OCI-LY7 (cell line): ENCODE results near the gene FOXA2. TPM values are rescaled to one million over a fixed set of nuclear protein-coding genes. Genes with fewer than 3 reads are reported as not detected.
"Not testable (repeated sequence)": the region's sequence is repeated elsewhere in the genome, so short reads cannot be mapped to it uniquely, and the experiment has no call there.

Experiments
- BruUV-seq: library from RNA; stranded (reverse); fragments of 400-500 nt; replicated peaks from 2 replicates; lab custom pipeline; 2021; lab: Mats Ljungman, UMichigan
- CTCF ChIA-PET: fragments of 300-600 bp; sonication (Branson Sonifier 250); formaldehyde crosslinking; loops from one replicate; lab custom pipeline; 2022; ENCODE audit warnings: antibody characterized with exemption; ENCODE audit not compliant: unreplicated experiment; lab: Charles Lee
- POLR2A ChIA-PET: fragments of 300-600 bp; sonication (Branson Sonifier 250); formaldehyde crosslinking; loops from one replicate; lab custom pipeline; 2022; ENCODE audit warnings: antibody characterized with exemption; lab: Charles Lee
- DNase-seq: peaks from one replicate; pipeline ENCODE4 v3.0.0-alpha.2; 2015; ENCODE audit warnings: low spot score
- H2AFZ ChIP-seq: fragments of 200-600 bp; sonication (generic), shearing (Covaris generic); 2 replicates; pipeline ENCODE4 v1.6.1; 2014; ENCODE audit warnings: mild to moderate bottlenecking, antibody characterized with exemption, low read length, moderate library complexity
- H3K27ac ChIP-seq: fragments of 200-600 bp; sonication (generic); 2 replicates; pipeline ENCODE4 v1.5.1; 2014; ENCODE audit warnings: mixed run types, low read depth, mild to moderate bottlenecking, moderate library complexity, low read length, inconsistent platforms; ENCODE audit not compliant: poor library complexity, severe bottlenecking
- H3K36me3 ChIP-seq: fragments of 200-600 bp; sonication (generic); 2 replicates; pipeline ENCODE4 v1.6.1; 2014; ENCODE audit warnings: mild to moderate bottlenecking, antibody characterized with exemption, low read length, moderate library complexity, mixed read lengths; ENCODE audit not compliant: insufficient read depth
- H3K4me1 ChIP-seq: fragments of 200-600 bp; sonication (generic); 2 replicates; pipeline ENCODE4 v1.5.1; 2014; ENCODE audit warnings: mild to moderate bottlenecking, low read length; ENCODE audit not compliant: insufficient read depth, poor library complexity, severe bottlenecking
- H3K4me2 ChIP-seq: fragments of 200-600 bp; sonication (generic); 2 replicates; pipeline ENCODE4 v1.6.1; 2014; ENCODE audit warnings: mild to moderate bottlenecking, low read length
- H3K4me3 ChIP-seq: fragments of 200-600 bp; sonication (generic); 2 replicates; pipeline ENCODE4 v1.5.1; 2014; ENCODE audit warnings: mild to moderate bottlenecking, low read depth, low read length; ENCODE audit not compliant: poor library complexity, severe bottlenecking
- H3K79me2 ChIP-seq: fragments of 200-600 bp; sonication (generic); 2 replicates; pipeline ENCODE4 v1.6.1; 2016; ENCODE audit warnings: low read depth, mild to moderate bottlenecking, low read length, moderate library complexity, mixed read lengths; ENCODE audit not compliant: insufficient read depth
- H3K9me2 ChIP-seq: fragments of 200-600 bp; sonication (generic); 2 replicates; pipeline ENCODE4 v1.6.1; 2016; ENCODE audit warnings: mild to moderate bottlenecking, low read length, mixed read lengths; ENCODE audit not compliant: insufficient read depth
- H3K9me3 ChIP-seq: fragments of 200-600 bp; sonication (generic); 2 replicates; pipeline ENCODE4 v1.6.1; 2014; ENCODE audit warnings: mild to moderate bottlenecking, mixed run types, low read length, mixed read lengths
- H4K20me1 ChIP-seq: fragments of 200-600 bp; sonication (generic); 2 replicates; pipeline ENCODE4 v1.6.1; 2014; ENCODE audit warnings: mild to moderate bottlenecking, antibody characterized with exemption, low read length, moderate library complexity, mixed read lengths; ENCODE audit not compliant: insufficient read depth
- CTCF ChIP-seq: fragments of 200-600 bp; sonication (generic); conservative IDR thresholded peaks from 2 replicates; pipeline ENCODE4 v1.5.1; 2014; ENCODE audit warnings: mild to moderate bottlenecking, antibody characterized with exemption, low read length, moderate library complexity, mixed read lengths
- EZH2phosphoT487 ChIP-seq: fragments of 200-600 bp; sonication (generic); IDR thresholded peaks from 2 replicates; pipeline ENCODE4 v1.6.1; 2018; ENCODE audit warnings: low read depth, borderline replicate concordance, mild to moderate bottlenecking, mixed run types, antibody characterized with exemption, low read length, moderate library complexity, mixed read lengths
- intact Hi-C: fragments of 100-400 bp; cut with micrococcal nuclease; formaldehyde crosslinking; loops from one replicate; pipeline ENCODE4 v1.10.0; 2022; ENCODE audit not compliant: unreplicated experiment
- total RNA-seq, 2 experiments: library from RNA; depleted of rRNA in 1 of 2; stranded (reverse); fragments of >200 nt in 1 of 2; shearing (Covaris generic) in 1 of 2; gene quantifications; 2 replicates each; pipeline ENCODE4 v1.2.3, GENCODE V29; 2014 to 2022

Gene FOXA2
- total RNA-seq, 2 experiments from 2014 or later = not detected

GRCh38 chr20:22555791-22556564, 28.4 kb downstream of the FOXA2 start:
- intact Hi-C loops = no loop called here
- no TSS peak for BruUV-seq
- DNase-seq = no peak
- TF ChIP-seq CTCF (no peak), EZH2phosphoT487 (no peak)
- Histone ChIP-seq H3K79me2 (no peaks in the 10 kb centered on the region), H2AFZ (no peak overlapping the region), H3K9me2 (no peaks in the 10 kb centered on the region), H3K4me1 (no peaks in the 10 kb centered on the region), H3K27ac (no peak overlapping the region), H3K9me3 (no peaks in the 10 kb centered on the region), H4K20me1 (no peaks in the 10 kb centered on the region), H3K4me3 (no peak overlapping the region), H3K36me3 (no peaks in the 10 kb centered on the region), H3K4me2 (no peak overlapping the region)
- ChIA-PET POLR2A (no interaction called here), CTCF (no interaction called here)

- BruUV-seq = no TSS peak
- Histone ChIP-seq H3K4me2 (no peak overlapping the region), H3K27ac (no peak overlapping the region), H3K9me3 (no peaks in the 10 kb centered on the region), H3K36me3 (no peaks in the 10 kb centered on the region), H3K79me2 (no peaks in the 10 kb centered on the region), H3K4me3 (no peak overlapping the region), H2AFZ (no peak overlapping the region), H3K9me2 (no peaks in the 10 kb centered on the region), H4K20me1 (no peaks in the 10 kb centered on the region), H3K4me1 (no peaks in the 10 kb centered on the region)
- POLR2A ChIA-PET = no interaction called here
- CTCF ChIA-PET = no interaction called here
- no peak for DNase-seq
- intact Hi-C loops = no loop called here
- no peak for TF ChIP-seq CTCF
- TF ChIP-seq EZH2phosphoT487 = no peak
Observed at GRCh38 chr20:22554391-22554790, 30.0 kb downstream of the FOXA2 start.

- intact Hi-C loops, H3K36me3 ChIP-seq: not testable (repeated sequence)
Observed at GRCh38 chr20:22550514-22550913, 33.9 kb downstream of the FOXA2 start.

More at GRCh38 chr20:22550514-22550913, 33.9 kb downstream of the FOXA2 start:
- H4K20me1 ChIP-seq, H3K4me2 ChIP-seq, CTCF ChIA-PET, H2AFZ ChIP-seq, DNase-seq, H3K9me3 ChIP-seq, H3K4me3 ChIP-seq, H3K79me2 ChIP-seq, POLR2A ChIA-PET, BruUV-seq, H3K4me1 ChIP-seq, H3K27ac ChIP-seq, H3K9me2 ChIP-seq: not testable (repeated sequence)
